Measurements from ENCODE around the gene OTOG. TPM values are rescaled to one million over a fixed set of nuclear protein-coding genes. Genes with fewer than 3 reads are reported as not detected.

OTOG gene
- total RNA-seq, 1 donor from 2014 or later, result not detected

DNA sequence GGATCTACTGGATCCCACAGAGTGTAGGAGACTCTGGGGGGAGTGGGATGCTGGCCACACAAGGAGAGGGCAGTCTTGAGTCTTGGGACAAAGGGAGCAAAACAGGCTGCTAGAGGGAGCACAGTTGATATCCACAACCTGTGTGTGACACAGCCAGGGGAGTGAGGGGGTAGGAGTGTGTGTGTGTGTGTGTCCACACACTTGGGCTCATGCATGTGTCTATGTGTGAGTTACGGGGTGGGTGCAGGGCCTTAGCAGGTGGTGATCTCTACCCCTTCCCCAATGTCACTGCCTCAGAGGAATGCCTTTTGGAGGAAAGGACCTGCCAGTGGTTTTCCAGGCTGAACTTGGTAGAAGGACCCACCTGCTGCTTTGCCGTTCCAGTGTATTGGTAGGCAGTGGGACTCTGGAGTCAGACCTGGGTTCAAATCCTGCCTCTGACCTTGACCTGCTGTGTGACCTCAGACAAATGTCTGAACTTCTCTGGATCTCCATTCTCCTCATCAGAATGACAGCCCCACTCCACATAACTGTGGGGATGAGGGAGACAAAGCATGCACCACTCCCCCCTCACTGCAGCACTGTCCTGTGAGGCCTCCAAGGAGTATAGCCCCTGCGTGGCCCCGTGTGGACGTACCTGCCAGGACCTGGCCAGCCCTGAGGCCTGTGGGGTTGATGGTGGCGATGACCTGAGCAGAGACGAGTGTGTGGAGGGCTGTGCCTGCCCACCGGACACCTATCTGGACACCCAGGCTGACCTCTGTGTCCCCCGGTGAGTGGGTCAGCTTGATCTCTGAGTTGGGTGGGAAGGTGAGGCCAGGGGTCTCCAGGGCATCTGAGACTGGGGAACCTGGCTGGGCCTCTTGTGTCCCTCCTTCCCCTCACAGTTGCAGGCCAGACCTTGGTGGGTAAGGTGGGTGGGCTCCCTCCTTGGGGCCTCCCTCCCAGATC, 27.4 kb downstream of the OTOG start:
- H3K4me3 Mint-ChIP-seq, result no peak overlapping the region
- H3K27me3 Mint-ChIP-seq, result peaks cover 11% of the 10 kb centered on the region
- ChIA-PET POLR2A (no interaction called here), CTCF (no interaction called here)
- H3K9me3 Mint-ChIP-seq, result no peaks in the 10 kb centered on the region
- H3K27ac Mint-ChIP-seq, result no peak overlapping the region
- TF ChIP-seq, protein P1, sequence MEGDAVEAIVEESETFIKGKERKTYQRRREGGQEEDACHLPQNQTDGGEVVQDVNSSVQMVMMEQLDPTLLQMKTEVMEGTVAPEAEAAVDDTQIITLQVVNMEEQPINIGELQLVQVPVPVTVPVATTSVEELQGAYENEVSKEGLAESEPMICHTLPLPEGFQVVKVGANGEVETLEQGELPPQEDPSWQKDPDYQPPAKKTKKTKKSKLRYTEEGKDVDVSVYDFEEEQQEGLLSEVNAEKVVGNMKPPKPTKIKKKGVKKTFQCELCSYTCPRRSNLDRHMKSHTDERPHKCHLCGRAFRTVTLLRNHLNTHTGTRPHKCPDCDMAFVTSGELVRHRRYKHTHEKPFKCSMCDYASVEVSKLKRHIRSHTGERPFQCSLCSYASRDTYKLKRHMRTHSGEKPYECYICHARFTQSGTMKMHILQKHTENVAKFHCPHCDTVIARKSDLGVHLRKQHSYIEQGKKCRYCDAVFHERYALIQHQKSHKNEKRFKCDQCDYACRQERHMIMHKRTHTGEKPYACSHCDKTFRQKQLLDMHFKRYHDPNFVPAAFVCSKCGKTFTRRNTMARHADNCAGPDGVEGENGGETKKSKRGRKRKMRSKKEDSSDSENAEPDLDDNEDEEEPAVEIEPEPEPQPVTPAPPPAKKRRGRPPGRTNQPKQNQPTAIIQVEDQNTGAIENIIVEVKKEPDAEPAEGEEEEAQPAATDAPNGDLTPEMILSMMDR (IDR thresholded peaks at IDR 0.05), result no peak
- intact Hi-C loops (cut with micrococcal nuclease), result no loop called here
- DNase-seq (no peak), ATAC-seq (ENCODE audit: low read depth) (no peak)
- peaks cover 6% of the 10 kb centered on the region for H3K4me1 Mint-ChIP-seq
- no peaks in the 10 kb centered on the region for H3K36me3 Mint-ChIP-seq (ENCODE audit: low read depth)

DNA sequence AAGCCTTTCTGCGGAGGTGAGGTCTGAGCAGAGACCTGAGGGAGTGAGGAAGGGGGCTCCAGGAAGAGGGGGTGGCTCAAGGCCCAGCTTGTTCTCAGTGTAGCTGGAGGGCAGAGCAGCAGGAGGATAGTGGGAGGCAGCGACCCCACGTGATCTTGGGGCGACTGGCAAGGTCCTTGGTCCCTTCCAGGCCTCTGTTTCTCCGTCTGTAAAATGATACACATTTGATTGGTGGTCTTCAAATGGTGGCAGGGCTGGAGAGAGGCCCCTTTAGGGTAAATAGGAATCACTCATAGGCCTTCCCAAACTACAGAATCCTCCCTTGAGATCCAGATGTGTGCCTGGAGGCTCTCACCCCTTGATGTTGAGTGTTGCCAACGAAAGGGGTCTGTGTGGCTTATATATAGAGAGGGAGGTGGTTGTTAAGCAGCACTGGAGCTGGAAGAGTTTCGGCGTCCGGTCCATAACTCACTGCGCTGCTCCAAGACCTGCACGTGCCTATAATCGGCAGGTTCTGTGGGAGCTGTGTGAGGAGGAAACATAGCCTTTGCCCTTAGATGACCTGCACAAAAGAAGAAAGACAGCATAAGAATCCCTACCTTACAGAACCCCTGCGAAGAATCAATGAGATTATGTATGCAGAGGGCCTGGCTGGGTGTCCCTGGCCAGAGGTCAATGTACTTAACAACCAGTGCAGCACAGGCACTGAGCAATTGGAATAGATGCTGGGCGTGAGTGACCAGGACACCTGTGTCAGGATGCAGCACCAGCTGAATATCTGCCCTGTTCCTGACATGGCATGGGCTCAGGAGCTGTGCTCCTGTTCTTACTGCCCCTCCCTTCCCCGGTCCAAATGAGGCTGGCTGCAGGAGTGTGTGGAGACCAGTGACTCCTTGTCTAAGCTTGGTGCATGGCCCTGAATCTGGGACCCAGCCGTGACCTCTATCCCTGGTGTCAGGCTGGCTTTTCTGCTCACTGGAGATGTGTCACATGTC, 28.7 kb downstream of the OTOG start:
- CTCF ChIA-PET, result no interaction called here
- DNase-seq, result peak; percentile 7
- POLR2A ChIA-PET, result no interaction called here
- Mint-ChIP-seq H3K27ac (no peak overlapping the region), H3K36me3 (ENCODE audit: low read depth) (no peaks in the 10 kb centered on the region), H3K9me3 (no peaks in the 10 kb centered on the region), H3K27me3 (peaks cover 11% of the 10 kb centered on the region), H3K4me3 (no peak overlapping the region), H3K4me1 (peaks cover 6% of the 10 kb centered on the region)
- TF ChIP-seq, protein P1 (IDR thresholded peaks at IDR 0.05), result no peak
- no peak for ATAC-seq (ENCODE audit: low read depth)
- intact Hi-C loops (cut with micrococcal nuclease), result no loop called here

GRCh38 chr11:17578296-17578695, 31.2 kb downstream of the OTOG start:
- Mint-ChIP-seq H3K27ac (no peak overlapping the region), H3K4me1 (no peaks in the 10 kb centered on the region), H3K4me3 (no peak overlapping the region), H3K36me3 (ENCODE audit: low read depth) (no peaks in the 10 kb centered on the region), H3K27me3 (peaks cover 10% of the 10 kb centered on the region), H3K9me3 (peaks cover 4% of the 10 kb centered on the region)
- TF ChIP-seq, protein P1 (IDR thresholded peaks at IDR 0.05), result no peak
- POLR2A ChIA-PET, result no interaction called here
- CTCF ChIA-PET, result no interaction called here
- DNase-seq (no peak), ATAC-seq (ENCODE audit: low read depth) (no peak)
- intact Hi-C loops (cut with micrococcal nuclease), result no loop called here

GRCh38 chr11:17578958-17579357, 31.9 kb downstream of the OTOG start:
- no peak for ATAC-seq (ENCODE audit: low read depth)
- Mint-ChIP-seq H3K4me3 (no peak overlapping the region), H3K9me3 (peaks cover 4% of the 10 kb centered on the region), H3K36me3 (ENCODE audit: low read depth) (no peaks in the 10 kb centered on the region), H3K4me1 (no peaks in the 10 kb centered on the region), H3K27me3 (peaks cover 10% of the 10 kb centered on the region), H3K27ac (no peak overlapping the region)
- ChIA-PET CTCF (interaction anchor here (0.9 kb wide), 1 partner anchor 20 kb away, joined by 4 read pairs; no protein-coding TSS in a partner anchor), POLR2A (no interaction called here)
- intact Hi-C loops (cut with micrococcal nuclease), result no loop called here
- TF ChIP-seq, protein P1 (IDR thresholded peaks at IDR 0.05), result no peak
- DNase-seq, result no peak

All from activated B cell treated with CpG ODN at 0.5 μM for 24 hours (primary cell).